Thyroid gland (tissue), 4 donors: ENCODE results near the gene GARS1. TPM values are rescaled to one million over a fixed set of nuclear protein-coding genes. Genes with fewer than 3 reads are reported as not detected.
A peak's percentile ranks its signal among the peaks of the same experiment; 100 is the strongest.

Source experiments
- DNase-seq, 2 donors: peaks; one replicate each; pipeline ENCODE4 v3.0.0-alpha.2; 2019
- H3K27ac ChIP-seq, 3 donors: fragments of 200-600 bp; sonication (generic); 1 replicate in 2 of 3; 2 replicates in 1 of 3; pipeline ENCODE4 v1.5.1; 2016 to 2019; ENCODE audit warnings: mild to moderate bottlenecking in 1 of 3, moderate library complexity in 1 of 3
- H3K27me3 ChIP-seq: fragments of 200-600 bp; sonication (generic); one replicate; pipeline ENCODE4 v1.5.1; 2019
- H3K36me3 ChIP-seq, 2 donors: fragments of 200-600 bp; sonication (generic); one replicate each; pipeline ENCODE4 v1.5.1; 2016 to 2019
- H3K4me1 ChIP-seq, 2 donors: fragments of 200-600 bp; sonication (generic); one replicate each; pipeline ENCODE4 v1.5.1; 2017 to 2019
- H3K4me3 ChIP-seq, 3 donors: fragments of 200-600 bp; sonication (generic); replicated peaks in 1 of 3; 1 replicate in 2 of 3; 2 replicates in 1 of 3; pipeline ENCODE4 v1.5.1; 2016; ENCODE audit warnings: mild to moderate bottlenecking in 1 of 3
- H3K9me3 ChIP-seq: fragments of 200-600 bp; sonication (generic); one replicate; pipeline ENCODE4 v1.5.1; 2017
- CTCF ChIP-seq, 6 experiments: fragments of 200-600 bp in 3 of 6; fragments of 450-650 bp in 3 of 6; sonication (generic) in 3 of 6; IDR thresholded peaks; one replicate each; pipeline ENCODE4 v1.5.1; 2016 to 2019; ENCODE audit warnings: antibody characterized with exemption in 6 of 6, mild to moderate bottlenecking in 2 of 6, inconsistent platforms in 1 of 6, moderate library complexity in 1 of 6
- POLR2A ChIP-seq, 2 donors: fragments of 450-650 bp; IDR thresholded peaks; one replicate each; pipeline ENCODE4 v1.6.1; 2017; ENCODE audit warnings: antibody characterized with exemption in 2 of 2, mild to moderate bottlenecking in 2 of 2, moderate library complexity in 1 of 2
- WGBS, 2 donors: methylation state at CpG; one replicate each; pipeline ENCODE4 v1.1.5; 2017; 5-methylcytosine and 5-hydroxymethylcytosine counted together
- intact Hi-C: fragments of 100-400 bp; cut with DNase I; formaldehyde crosslinking; loops from one replicate; pipeline ENCODE4 v1.15.1; 2023
- total RNA-seq, 4 donors: library from RNA; depleted of rRNA; stranded (reverse); fragments of >200 nt; gene quantifications; one replicate each; pipeline ENCODE4 v1.2.3, GENCODE V29; 2016

GARS1 gene, protein sequence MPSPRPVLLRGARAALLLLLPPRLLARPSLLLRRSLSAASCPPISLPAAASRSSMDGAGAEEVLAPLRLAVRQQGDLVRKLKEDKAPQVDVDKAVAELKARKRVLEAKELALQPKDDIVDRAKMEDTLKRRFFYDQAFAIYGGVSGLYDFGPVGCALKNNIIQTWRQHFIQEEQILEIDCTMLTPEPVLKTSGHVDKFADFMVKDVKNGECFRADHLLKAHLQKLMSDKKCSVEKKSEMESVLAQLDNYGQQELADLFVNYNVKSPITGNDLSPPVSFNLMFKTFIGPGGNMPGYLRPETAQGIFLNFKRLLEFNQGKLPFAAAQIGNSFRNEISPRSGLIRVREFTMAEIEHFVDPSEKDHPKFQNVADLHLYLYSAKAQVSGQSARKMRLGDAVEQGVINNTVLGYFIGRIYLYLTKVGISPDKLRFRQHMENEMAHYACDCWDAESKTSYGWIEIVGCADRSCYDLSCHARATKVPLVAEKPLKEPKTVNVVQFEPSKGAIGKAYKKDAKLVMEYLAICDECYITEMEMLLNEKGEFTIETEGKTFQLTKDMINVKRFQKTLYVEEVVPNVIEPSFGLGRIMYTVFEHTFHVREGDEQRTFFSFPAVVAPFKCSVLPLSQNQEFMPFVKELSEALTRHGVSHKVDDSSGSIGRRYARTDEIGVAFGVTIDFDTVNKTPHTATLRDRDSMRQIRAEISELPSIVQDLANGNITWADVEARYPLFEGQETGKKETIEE
- total RNA-seq = 10 to 100 TPM; 59.7 to 79.2 (median 72.9) TPM

DNA sequence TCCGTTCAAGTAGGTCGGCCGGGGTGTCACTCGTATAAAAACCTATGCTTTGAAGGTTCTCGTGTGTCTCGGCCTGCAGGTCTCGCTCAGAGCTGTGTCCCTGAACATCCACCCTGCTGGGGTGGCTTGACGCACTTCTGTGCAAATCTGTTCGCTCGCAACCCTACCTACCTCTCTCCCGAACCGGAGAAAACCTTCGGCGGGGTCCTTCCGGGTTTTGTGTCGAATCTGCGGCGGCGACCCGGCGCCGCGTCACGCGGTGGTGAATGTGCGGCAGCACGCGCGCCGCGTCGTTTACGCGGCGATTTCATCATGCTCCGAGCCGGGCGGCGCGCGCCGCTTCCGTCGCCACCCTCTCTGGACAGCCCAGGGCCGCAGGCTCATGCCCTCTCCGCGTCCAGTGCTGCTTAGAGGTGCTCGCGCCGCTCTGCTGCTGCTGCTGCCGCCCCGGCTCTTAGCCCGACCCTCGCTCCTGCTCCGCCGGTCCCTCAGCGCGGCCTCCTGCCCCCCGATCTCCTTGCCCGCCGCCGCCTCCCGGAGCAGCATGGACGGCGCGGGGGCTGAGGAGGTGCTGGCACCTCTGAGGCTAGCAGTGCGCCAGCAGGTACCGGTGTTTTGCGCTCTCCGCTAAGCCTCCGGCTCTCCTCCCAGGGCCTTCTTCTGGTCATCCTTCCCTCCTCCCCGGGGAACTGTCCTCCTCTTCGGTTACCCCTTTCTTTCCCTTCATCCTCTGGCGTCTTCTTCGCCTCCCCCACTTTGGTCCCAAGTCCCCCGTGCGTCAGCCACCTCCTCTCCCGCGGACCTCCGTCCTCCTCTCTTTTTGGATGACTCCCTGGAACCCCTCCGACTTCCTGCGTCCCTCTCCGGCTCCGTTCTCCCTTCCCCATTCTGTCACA lies at the start of gene GARS1:
GARS1 (plus strand) TSS at position 339 of the 896 bp plus-strand sequence; CDS start at position 383, 44 bp downstream.
- intact Hi-C loops = no loop called here
- Histone ChIP-seq H3K27me3 (no peaks in the 10 kb centered on the region), H3K27ac (peak within 1 kb of the TSS; percentile 88 to 98 (median 92)), H3K9me3 (no peaks in the 10 kb centered on the region), H3K36me3 (peaks cover 0 to 4% of the 10 kb centered on the region in 2 donors), H3K4me3 (peak within 1 kb of the TSS; percentile 26 to 90 (median 89)), H3K4me1 (peaks cover 15 to 18% of the 10 kb centered on the region in 2 donors)
- WGBS, 2 donors = 0% methylated on average over 28 to 32 of the region's 84 CpGs
- TF ChIP-seq CTCF (IDR thresholded peaks at IDR 0.05) (peak in 1 of 6 experiments; percentile 13), POLR2A (IDR thresholded peaks at IDR 0.05) (peak; percentile 54 to 90)
- peak; percentile 90 to 91 for DNase-seq

DNA sequence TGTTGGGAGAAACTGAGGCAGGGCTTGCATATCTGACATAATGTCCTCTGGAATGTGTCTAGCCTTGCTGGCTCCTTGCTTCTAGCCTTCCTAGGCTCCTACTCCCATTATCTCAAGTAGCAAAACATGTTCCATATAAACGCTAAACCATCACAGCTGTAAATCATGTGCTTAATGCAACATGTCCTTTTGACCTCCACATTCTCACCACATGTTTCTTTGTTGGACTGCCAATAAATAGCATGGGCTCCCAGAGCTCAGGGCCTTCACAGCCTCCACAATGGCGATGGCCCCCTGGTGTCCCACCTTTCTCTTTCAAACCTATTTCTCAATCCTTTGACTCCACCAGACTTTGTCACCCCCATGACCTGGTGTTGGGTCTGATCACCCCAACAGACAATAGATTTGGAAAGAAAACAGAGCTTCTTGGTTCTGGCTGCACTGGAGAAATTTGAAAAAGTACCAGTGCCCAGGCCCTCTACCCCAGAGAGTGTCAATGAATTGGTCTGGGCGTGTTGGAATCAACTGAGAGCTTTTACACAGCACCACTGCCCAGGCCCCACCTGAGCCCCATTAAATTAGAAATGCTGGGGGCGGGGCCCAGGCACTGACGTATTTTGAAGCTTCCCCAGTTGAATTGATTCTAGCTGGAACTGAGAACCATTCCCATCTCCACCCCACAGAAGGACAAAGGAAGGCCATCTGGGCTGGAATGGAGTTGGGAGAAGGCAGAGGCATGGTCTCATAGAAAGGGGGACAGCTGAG lies 48.7 kb upstream of the GARS1 start:
- DNase-seq = no peak
- Histone ChIP-seq H3K36me3 (no peaks in the 10 kb centered on the region), H3K9me3 (no peaks in the 10 kb centered on the region), H3K4me1 (peaks cover 16 to 22% of the 10 kb centered on the region in 2 donors), H3K27ac (no peak overlapping the region), H3K4me3 (no peak overlapping the region), H3K27me3 (no peaks in the 10 kb centered on the region)
- intact Hi-C loops = no loop called here
- TF ChIP-seq POLR2A (IDR thresholded peaks at IDR 0.05) (no peak), CTCF (IDR thresholded peaks at IDR 0.05) (no peak)
- 87 to 89% methylated on average over 5 of the region's 5 CpGs for WGBS, 2 donors

DNA sequence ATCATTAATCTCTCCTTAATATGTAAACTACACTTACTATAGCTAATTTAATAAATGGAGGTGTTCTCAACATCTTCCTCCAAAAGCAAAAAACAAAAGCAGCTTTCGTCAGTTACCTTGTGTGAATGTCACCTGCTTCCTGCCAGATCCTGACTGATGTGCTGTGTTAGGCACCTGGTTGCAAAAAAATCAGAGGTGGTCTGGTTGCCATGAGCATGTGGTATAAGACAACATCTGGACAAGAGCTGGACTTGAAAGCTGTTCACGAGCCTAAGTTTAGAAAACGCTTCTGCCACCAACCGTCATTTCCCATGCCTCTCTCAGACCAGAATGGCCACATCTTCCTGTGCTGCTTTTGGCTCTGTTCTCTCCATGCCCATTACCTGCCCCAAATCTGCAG lies 48.1 kb upstream of the GARS1 start:
- no peaks in the 10 kb centered on the region for H3K9me3 ChIP-seq
- no peaks in the 10 kb centered on the region for H3K36me3 ChIP-seq
- H3K4me1 ChIP-seq = peaks cover 20 to 28% of the 10 kb centered on the region in 2 donors
- no peak for DNase-seq
- intact Hi-C loops = no loop called here
- H3K27me3 ChIP-seq = no peaks in the 10 kb centered on the region
- TF ChIP-seq CTCF (IDR thresholded peaks at IDR 0.05) (no peak), POLR2A (IDR thresholded peaks at IDR 0.05) (no peak)
- no peak overlapping the region for H3K27ac ChIP-seq
- no peak overlapping the region for H3K4me3 ChIP-seq
- 96 to 97% methylated on average over 4 of the region's 4 CpGs for WGBS, 2 donors

GRCh38 chr7:30548845-30549244 lies 45.8 kb upstream of the GARS1 start:
- Histone ChIP-seq H3K4me3 (no peak overlapping the region), H3K9me3 (no peaks in the 10 kb centered on the region), H3K27me3 (no peaks in the 10 kb centered on the region), H3K4me1 (peaks cover 20 to 28% of the 10 kb centered on the region in 2 donors), H3K27ac (peak overlapping the region; percentile 5 to 84 (median 48)), H3K36me3 (no peaks in the 10 kb centered on the region)
- peak; percentile 63 to 96 (median 88) for TF ChIP-seq CTCF (IDR thresholded peaks at IDR 0.05)
- peak in 1 of 2 donors; percentile 23 for TF ChIP-seq POLR2A (IDR thresholded peaks at IDR 0.05)
- WGBS, 2 donors = 8 to 10% methylated on average over 6 of the region's 6 CpGs
- DNase-seq = peak; percentile 82 to 83
- intact Hi-C loops = no loop called here
